HG03460 (cell line): ENCODE results near the gene BCL6.
"Not testable (repeated sequence)": the region's sequence is repeated elsewhere in the genome, so short reads cannot be mapped to it uniquely, and the experiment has no call there.

Experiments
- ATAC-seq: cut with Tn5 transposase; IDR thresholded peaks from one replicate; pipeline ENCODE4 v1.9.1; 2021; ENCODE audit not compliant: unreplicated experiment

Gene BCL6

GRCh38 chr3:187717572-187717971, 27.7 kb downstream of the BCL6 start:
- ATAC-seq = no peak

GRCh38 chr3:187714404-187714979, 30.8 kb downstream of the BCL6 start:
- peak; percentile 87 for ATAC-seq

- ATAC-seq = no peak
Measured at GRCh38 chr3:187713504-187713903, 31.8 kb downstream of the BCL6 start.

- no peak for ATAC-seq
Measured at GRCh38 chr3:187709155-187709554, 36.1 kb downstream of the BCL6 start.

- no peak for ATAC-seq
Measured at GRCh38 chr3:187708696-187709095, 36.6 kb downstream of the BCL6 start.

DNA sequence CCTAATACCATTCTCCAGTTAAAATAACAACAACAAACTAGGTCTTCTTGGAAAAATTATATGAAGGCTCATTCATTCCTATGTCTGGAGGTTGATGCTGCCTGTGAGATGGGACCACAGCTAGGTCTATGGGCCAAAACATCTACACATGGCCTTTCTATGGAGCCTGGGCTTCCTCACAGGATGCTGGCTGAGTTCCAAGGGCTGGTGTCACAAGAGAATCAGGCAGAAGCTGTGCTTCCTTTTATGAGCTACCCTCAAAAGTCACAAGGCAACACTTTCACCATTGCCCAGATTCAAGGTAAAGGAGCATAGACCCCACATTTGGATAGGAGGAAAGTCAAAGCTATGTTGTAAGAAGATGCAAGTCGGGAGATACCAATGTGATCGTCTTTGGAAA, 38.3 kb downstream of the BCL6 start:
- ATAC-seq = no peak

DNA sequence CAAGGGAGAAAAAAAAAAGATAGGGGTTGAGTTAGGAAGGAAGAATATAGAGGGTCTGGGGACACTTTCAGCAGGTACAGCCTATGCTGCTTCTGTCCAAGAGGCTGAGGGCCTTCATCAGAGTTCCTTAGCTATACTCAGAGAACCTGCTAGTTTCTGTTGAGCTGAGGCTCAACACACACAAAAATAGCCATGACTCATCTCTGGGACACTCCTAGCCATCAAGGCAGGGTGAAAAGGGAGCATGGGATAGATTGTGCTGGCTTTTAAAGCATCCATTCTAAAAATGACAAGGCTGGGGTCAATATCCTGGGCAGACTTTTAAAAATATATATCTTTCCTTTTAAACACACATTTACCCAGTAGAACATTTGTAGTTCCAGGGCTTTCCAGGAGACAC, 40.1 kb downstream of the BCL6 start:
- ATAC-seq = no peak

- ATAC-seq = no peak
Measured at GRCh38 chr3:187702507-187703033, 42.7 kb downstream of the BCL6 start, which contains the start of gene RTP2. Gene RTP2 (minus strand): TSS chr3:187702557. CDS start chr3:187702128, 429 bp downstream.

GRCh38 chr3:187700249-187700648, 45.0 kb downstream of the BCL6 start:
- no peak for ATAC-seq

GRCh38 chr3:187698499-187699399, 46.5 kb downstream of the BCL6 start:
- ATAC-seq = no peak

- no peak for ATAC-seq
Measured at GRCh38 chr3:187696021-187696420, 49.2 kb downstream of the BCL6 start.

GRCh38 chr3:187695449-187695848, 49.8 kb downstream of the BCL6 start:
- ATAC-seq = no peak

GRCh38 chr3:187694801-187695200, 50.5 kb downstream of the BCL6 start:
- no peak for ATAC-seq

DNA sequence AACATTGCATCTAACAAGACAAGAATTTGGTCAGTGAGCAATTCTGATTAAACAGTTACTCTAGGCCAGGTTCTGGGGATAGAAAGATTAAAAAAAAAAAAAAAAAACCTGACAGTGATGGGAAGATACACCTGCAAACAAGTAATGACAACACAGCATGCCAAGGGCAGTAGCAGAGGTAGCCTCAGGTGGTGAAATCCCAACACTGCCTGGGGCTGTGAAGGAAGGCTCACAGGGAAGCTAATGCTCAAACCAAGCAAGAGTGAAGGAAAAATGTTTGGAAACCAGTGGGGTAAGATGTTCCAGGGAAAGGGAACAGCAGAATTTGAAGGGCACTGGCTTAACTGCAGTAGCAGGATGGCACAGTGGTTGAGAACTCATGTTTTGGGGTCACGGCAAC, 51.8 kb downstream of the BCL6 start:
- ATAC-seq = no peak

DNA sequence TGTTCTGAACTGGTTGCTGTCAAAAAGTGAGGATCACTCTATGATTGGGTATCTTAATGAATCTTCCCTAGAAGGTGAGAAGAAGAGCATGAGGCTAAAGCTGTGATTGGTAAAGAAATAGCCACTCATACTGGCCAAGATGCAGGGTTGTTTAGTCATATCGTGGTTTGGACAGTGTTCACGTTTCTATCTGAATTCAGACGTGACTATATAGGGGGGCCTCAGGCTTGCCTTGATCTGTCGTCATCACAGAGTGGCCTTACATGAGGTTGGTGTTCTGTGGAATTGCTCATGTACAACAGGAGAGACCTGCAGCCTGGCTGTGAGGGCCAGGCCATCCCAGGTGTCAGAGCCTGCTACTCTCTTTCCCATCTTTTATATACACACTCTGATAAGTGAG, 55.3 kb downstream of the BCL6 start:
- no peak for ATAC-seq

DNA sequence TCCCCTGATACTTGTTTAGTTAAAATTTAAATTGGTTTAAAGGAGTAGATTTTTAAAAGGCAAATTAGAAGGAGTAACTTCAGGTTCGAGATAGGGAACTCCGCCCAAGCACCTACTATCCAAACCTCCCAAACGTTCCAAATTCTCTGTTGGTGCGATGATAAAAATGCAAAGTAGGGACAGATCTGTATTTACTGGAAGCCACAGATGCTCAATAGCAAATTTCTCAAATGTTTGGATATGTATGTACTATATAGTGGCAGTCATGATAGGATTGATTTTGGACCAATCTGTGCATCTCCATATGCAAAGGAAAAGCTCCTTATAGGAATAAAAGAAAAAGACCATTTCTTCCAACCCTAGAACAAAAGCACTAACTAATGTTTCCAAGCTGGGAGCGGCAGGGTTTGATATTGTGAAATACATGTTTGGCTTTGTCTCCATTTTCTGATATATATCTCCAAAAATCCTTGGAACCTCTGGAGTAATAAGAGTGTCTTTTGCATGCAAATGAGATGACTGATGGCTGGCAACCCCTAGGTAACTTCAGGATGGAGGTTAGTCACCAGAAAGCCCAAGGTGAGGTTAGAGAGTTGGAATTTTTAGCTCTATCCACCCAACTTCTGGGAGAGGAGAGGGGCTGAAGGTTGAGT, 58.5 kb downstream of the BCL6 start:
- no peak for ATAC-seq

GRCh38 chr3:187685948-187686347, 59.3 kb downstream of the BCL6 start:
- ATAC-seq = no peak

DNA sequence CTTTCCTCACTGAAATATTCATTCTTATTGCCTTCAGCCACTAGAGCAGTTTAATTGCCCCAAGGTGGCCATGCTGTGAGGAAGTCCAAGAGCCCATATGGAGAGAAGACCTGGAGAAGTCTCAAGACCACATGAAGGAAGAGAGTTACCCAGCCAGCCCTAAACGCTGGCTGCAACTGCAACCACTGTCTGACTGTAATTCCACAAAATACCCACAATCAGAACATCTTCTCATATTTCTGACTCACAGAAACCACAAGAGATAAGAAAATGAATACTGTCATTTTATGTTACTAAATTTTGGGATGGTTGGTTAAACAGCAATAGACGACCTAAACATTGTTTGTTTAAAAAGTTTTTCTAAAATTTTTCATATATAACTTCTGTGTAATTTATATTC, 60.4 kb downstream of the BCL6 start:
- no peak for ATAC-seq

DNA sequence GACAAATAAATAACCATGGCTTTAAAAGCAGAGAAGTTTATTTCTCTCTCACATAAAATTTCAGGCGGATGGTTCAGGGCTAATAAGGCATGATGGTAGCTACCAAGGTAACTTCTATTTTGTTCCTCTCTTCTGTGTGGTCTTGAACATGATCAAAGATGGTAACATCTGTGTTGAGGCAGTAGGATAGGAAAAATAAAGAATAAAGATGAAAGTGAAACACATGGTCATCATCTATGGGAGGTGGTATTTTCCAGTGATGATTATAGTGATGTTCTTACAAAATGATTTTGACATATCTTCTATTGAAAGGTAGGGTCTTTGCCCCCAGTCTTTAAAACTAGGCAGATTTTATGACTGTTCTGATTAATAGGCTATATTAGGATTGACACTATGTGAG, 60.8 kb downstream of the BCL6 start:
- no peak for ATAC-seq

DNA sequence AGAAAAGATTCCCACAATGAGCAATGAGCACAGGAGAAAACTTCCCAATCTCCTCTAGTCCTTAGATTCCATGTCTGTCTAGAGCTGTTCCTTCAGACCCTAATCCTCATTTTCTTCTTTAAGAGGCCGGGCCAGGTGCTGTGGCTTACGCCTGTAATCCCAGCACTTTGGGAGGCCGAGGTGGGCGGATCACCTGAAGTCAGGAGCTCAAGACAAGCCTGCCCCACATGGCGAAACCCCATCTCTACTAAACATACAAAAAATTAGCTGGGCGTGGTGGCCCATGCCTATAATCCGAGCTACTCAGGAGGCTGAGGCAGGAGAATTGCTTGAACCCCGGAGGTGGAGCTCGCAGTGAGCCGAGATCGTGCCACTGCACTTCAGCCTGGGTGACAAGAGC, 63.5 kb downstream of the BCL6 start:
- not testable (repeated sequence) for ATAC-seq

DNA sequence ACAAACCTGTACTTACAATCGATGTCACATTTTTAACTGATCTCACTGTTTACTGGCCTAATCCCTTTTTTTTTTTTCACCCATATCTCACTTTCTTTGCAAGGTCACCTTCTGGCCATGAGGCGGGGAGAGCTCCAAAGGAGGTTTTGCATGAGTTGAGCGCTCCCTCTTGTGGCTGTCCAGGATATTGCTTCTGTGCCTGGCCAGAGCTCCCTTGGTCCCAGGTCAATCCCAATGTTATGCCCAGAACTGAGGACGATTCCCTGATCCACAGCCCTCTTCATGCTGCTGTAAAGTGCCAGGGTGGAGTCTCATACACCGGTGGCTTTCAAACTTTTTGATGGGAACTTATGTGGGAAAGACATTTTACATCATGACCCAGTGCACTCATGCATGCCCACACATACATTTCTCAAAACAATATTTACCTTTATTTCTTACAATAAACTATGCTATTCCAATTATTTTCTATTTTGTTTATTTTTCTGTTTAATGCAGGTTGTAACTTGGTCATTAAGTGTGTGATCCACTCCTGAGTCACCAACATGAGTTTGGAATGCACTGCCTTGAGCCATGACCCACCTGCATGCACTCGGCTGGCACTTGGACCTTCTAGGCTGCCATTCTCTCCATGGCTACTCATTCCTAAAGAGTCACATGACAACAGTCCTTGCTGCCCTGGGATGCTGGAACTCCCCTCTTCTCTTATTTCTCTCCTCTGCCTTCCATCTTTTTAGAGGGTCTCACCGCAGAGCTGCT, 65.5 kb downstream of the BCL6 start:
- ATAC-seq = peak; percentile 90
